HepG2 (cell line): ENCODE data around the gene NXPH4. TPM values are rescaled to one million over a fixed set of nuclear protein-coding genes. Genes with fewer than 3 reads are reported as not detected.
A peak's percentile ranks its signal among the peaks of the same experiment; 100 is the strongest.

Experiments
- GABPB1 ChIP-seq: IDR thresholded peaks from 2 replicates; pipeline ENCODE4 v1.6.1; 2016; ENCODE audit warnings: mild to moderate bottlenecking, missing genetic modification reagents, moderate library complexity, missing compliant biosample characterization
- GATAD2A ChIP-seq: IDR thresholded peaks from 2 replicates; pipeline ENCODE4 v1.6.1; 2016
- GMEB2 ChIP-seq: IDR thresholded peaks from 2 replicates; pipeline ENCODE4 v1.6.1; 2016; ENCODE audit warnings: missing biosample characterization, missing genetic modification reagents, low read depth
- PRDM4 ChIP-seq: sonication (generic); formaldehyde crosslinking; IDR thresholded peaks from 2 replicates; pipeline ENCODE4 v1.9.0; 2021; ENCODE audit warnings: missing genetic modification reagents, borderline replicate concordance
- RAD51 ChIP-seq: fragments of 450-650 bp; IDR thresholded peaks from 2 replicates; pipeline ENCODE4 v1.6.1; 2016; ENCODE audit warnings: borderline replicate concordance
- REL ChIP-seq: sonication (generic); formaldehyde crosslinking; conservative IDR thresholded peaks from 2 replicates; pipeline ENCODE4 v1.8.0; 2022; ENCODE audit warnings: mild to moderate bottlenecking, missing genetic modification reagents, moderate library complexity
- SKI ChIP-seq: fragments of 450-650 bp; IDR thresholded peaks from one replicate; pipeline ENCODE4 v1.6.1; 2018; ENCODE audit warnings: mild to moderate bottlenecking; ENCODE audit not compliant: partially characterized antibody
- TOE1 ChIP-seq: sonication (generic); formaldehyde crosslinking; IDR thresholded peaks from 2 replicates; pipeline ENCODE4 v1.4.0; 2020; ENCODE audit warnings: mild to moderate bottlenecking, missing genetic modification reagents
- TRIM24 ChIP-seq: sonication (generic); formaldehyde crosslinking; IDR thresholded peaks from 2 replicates; pipeline ENCODE4 v1.8.0; 2022; ENCODE audit warnings: mild to moderate bottlenecking, missing genetic modification reagents
- YEATS2 ChIP-seq: sonication (generic); formaldehyde crosslinking; IDR thresholded peaks from 2 replicates; pipeline ENCODE4 v1.4.0; 2020; ENCODE audit warnings: missing genetic modification reagents, borderline replicate concordance
- ZC3H13 ChIP-seq: sonication (generic); formaldehyde crosslinking; IDR thresholded peaks from 2 replicates; pipeline ENCODE4 v1.8.1; 2023; ENCODE audit warnings: mild to moderate bottlenecking, missing genetic modification reagents, moderate library complexity
- ZFYVE20 ChIP-seq: sonication (generic); formaldehyde crosslinking; IDR thresholded peaks from 2 replicates; pipeline ENCODE4 v1.8.0; 2023; ENCODE audit warnings: low read depth, mild to moderate bottlenecking, moderate library complexity, missing genetic modification reagents, borderline replicate concordance
- ZNF225 ChIP-seq: sonication (generic); formaldehyde crosslinking; IDR thresholded peaks from 2 replicates; pipeline ENCODE4 v1.4.0; 2020; ENCODE audit warnings: mild to moderate bottlenecking, missing genetic modification reagents
- ZNF543 ChIP-seq: sonication (generic); formaldehyde crosslinking; IDR thresholded peaks from 2 replicates; pipeline ENCODE4 v1.4.0; 2020; ENCODE audit warnings: mild to moderate bottlenecking, missing genetic modification reagents
- ZNF563 ChIP-seq: sonication (generic); formaldehyde crosslinking; IDR thresholded peaks from 2 replicates; pipeline ENCODE4 v1.8.0; 2022; ENCODE audit warnings: mild to moderate bottlenecking, moderate library complexity, missing genetic modification reagents
- ZNF605 ChIP-seq: sonication (generic); formaldehyde crosslinking; IDR thresholded peaks from 2 replicates; pipeline ENCODE4 v1.8.0; 2022; ENCODE audit warnings: mild to moderate bottlenecking, missing genetic modification reagents
- ZNF839 ChIP-seq: sonication (generic); formaldehyde crosslinking; IDR thresholded peaks from 2 replicates; pipeline ENCODE4 v1.4.0; 2020; ENCODE audit warnings: missing genetic modification reagents, mild to moderate bottlenecking, borderline replicate concordance
- ZNF879 ChIP-seq: sonication (generic); formaldehyde crosslinking; IDR thresholded peaks from 2 replicates; pipeline ENCODE4 v1.8.1; 2023; ENCODE audit warnings: missing genetic modification reagents
- ZSCAN25 ChIP-seq: sonication (generic); formaldehyde crosslinking; IDR thresholded peaks from 2 replicates; pipeline ENCODE4 v1.8.0; 2022; ENCODE audit warnings: mild to moderate bottlenecking, missing genetic modification reagents
- polyA plus RNA-seq, 8 experiments: library from polyadenylated mRNA; depleted of rRNA in 3 of 8; stranded (reverse) in 7 of 8; unstranded in 1 of 8; fragments of >200 nt; fragmentation: Illumina TruSeq in 4 of 8; extraction: Trizol in 4 of 8; gene quantifications; 2 replicates each; pipeline versions ENCODE4 v1.2.1 to v1.2.3, GENCODE V29; 2011 to 2016; ENCODE audit warnings: low read depth in 4 of 8, missing spikeins in 1 of 8, mixed read lengths in 1 of 8; ENCODE audit not compliant: insufficient read depth in 1 of 8
- total RNA-seq, 5 experiments: library from RNA; depleted of rRNA; stranded (reverse); fragments of >200 nt; fragmentation: Illumina TruSeq; extraction: Trizol; gene quantifications; 2 replicates each; pipeline ENCODE4 v1.2.3, GENCODE V29; 2016; ENCODE audit warnings: low read depth in 1 of 5
- TF ChIP-seq, protein P1 (sequence below): sonication (generic); formaldehyde crosslinking; IDR thresholded peaks from 2 replicates; pipeline ENCODE4 v1.5.1; 2020; ENCODE audit warnings: mild to moderate bottlenecking, missing genetic modification reagents, moderate library complexity
- TF ChIP-seq, protein P2 (sequence below): sonication (generic); formaldehyde crosslinking; IDR thresholded peaks from 2 replicates; pipeline ENCODE4 v1.5.0; 2020; ENCODE audit warnings: missing genetic modification reagents, mild to moderate bottlenecking, borderline replicate concordance

The NXPH4 gene
- total and polyA plus RNA-seq, 2 of the 13 experiments (the other 11 are each of a cell fraction or from before 2014, with no cell fraction given): 0.13 TPM; not detected in 1

DNA sequence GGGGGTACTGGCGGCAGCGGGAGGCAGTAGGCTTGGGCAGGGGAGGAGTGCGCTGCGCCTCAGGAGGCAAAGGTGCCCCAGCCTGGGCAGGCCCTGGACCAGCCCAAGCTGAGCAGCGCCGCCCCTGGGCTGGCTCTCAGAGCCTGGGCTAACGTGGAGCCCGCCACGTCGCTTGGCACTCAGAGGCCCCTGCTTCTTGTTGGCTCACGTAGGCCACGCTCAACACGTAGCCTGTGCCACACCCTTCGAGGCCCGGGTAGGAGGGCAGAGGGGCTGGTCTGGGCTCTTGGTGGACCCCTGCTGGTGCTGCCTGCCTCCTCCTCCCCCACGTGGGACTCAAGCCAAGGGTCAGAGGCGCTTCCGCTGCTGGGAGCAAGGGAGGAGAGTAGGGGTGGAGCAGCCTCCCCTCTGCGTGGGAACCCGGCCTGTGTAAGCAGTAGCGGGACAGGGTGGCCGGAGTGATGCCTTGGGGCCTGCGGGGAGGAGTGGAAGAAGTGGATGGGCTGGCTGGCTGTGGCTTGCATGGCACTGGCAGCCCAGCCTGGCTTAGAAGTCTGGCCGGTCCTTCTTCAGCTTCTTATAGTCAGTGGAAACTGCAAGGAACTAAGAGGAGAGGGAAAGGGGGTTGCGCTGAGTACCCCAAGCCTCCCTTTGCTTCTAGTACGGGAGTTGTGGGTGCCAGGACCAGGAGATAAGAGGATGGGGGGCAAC is 18.6 kb downstream of the NXPH4 start (continued):
- no peak for TF ChIP-seq REL (CRISPR knock-in tag)
- no peak; the same call in 1 of the 2 replicates for TF ChIP-seq ZC3H13
- no peak for TF ChIP-seq PRDM4 (CRISPR knock-in tag)
- TF ChIP-seq GABPB1 (CRISPR knock-in tag): peak; percentile 42; the same call in 1 of the 2 replicates
- no peak for TF ChIP-seq ZNF543 (CRISPR knock-in tag)
- 0 out of 2 replicates have a peak, but pooled peaks have one; percentile 10 for TF ChIP-seq GATAD2A (CRISPR knock-in tag)
- TF ChIP-seq ZSCAN25: peak; percentile 93
- no peak for TF ChIP-seq GMEB2
- TF ChIP-seq, protein P1, sequence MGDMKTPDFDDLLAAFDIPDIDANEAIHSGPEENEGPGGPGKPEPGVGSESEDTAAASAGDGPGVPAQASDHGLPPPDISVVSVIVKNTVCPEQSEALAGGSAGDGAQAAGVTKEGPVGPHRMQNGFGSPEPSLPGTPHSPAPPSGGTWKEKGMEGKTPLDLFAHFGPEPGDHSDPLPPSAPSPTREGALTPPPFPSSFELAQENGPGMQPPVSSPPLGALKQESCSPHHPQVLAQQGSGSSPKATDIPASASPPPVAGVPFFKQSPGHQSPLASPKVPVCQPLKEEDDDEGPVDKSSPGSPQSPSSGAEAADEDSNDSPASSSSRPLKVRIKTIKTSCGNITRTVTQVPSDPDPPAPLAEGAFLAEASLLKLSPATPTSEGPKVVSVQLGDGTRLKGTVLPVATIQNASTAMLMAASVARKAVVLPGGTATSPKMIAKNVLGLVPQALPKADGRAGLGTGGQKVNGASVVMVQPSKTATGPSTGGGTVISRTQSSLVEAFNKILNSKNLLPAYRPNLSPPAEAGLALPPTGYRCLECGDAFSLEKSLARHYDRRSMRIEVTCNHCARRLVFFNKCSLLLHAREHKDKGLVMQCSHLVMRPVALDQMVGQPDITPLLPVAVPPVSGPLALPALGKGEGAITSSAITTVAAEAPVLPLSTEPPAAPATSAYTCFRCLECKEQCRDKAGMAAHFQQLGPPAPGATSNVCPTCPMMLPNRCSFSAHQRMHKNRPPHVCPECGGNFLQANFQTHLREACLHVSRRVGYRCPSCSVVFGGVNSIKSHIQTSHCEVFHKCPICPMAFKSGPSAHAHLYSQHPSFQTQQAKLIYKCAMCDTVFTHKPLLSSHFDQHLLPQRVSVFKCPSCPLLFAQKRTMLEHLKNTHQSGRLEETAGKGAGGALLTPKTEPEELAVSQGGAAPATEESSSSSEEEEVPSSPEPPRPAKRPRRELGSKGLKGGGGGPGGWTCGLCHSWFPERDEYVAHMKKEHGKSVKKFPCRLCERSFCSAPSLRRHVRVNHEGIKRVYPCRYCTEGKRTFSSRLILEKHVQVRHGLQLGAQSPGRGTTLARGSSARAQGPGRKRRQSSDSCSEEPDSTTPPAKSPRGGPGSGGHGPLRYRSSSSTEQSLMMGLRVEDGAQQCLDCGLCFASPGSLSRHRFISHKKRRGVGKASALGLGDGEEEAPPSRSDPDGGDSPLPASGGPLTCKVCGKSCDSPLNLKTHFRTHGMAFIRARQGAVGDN: peak; percentile 83
- TF ChIP-seq ZNF839: no peak
- TF ChIP-seq, protein P2, sequence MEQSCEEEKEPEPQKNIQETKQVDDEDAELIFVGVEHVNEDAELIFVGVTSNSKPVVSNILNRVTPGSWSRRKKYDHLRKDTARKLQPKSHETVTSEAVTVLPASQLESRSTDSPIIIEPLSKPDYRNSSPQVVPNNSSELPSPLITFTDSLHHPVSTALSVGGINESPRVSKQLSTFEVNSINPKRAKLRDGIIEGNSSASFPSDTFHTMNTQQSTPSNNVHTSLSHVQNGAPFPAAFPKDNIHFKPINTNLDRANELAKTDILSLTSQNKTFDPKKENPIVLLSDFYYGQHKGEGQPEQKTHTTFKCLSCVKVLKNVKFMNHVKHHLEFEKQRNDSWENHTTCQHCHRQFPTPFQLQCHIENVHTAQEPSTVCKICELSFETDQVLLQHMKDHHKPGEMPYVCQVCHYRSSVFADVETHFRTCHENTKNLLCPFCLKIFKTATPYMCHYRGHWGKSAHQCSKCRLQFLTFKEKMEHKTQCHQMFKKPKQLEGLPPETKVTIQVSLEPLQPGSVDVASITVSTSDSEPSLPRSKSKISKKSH (CRISPR knock-in tag): no peak
- no peak for TF ChIP-seq TRIM24 (CRISPR knock-in tag)
- 0 out of 2 replicates have a peak, but pooled peaks have one; percentile 79 for TF ChIP-seq ZNF225 (CRISPR knock-in tag)
- no peak for TF ChIP-seq ZNF563
- TF ChIP-seq RAD51: no peak
- 0 out of 2 replicates have a peak, but pooled peaks have one; percentile 11 for TF ChIP-seq ZNF605
- TF ChIP-seq SKI: no peak
- no peak for TF ChIP-seq ZFYVE20 (CRISPR knock-in tag)
- no peak for TF ChIP-seq ZNF879 (CRISPR knock-in tag)
- TF ChIP-seq YEATS2 (CRISPR knock-in tag): no peak
- TF ChIP-seq TOE1: no peak
